Measurements from ENCODE around the gene KCNC1.

Gene KCNC1

GRCh38 chr11:17702876-17703275 lies 31.7 kb upstream of the KCNC1 start:
- no peak for FAIRE-seq
- no peak for TF ChIP-seq CTCF (IDR thresholded peaks at IDR 0.05; ENCODE audit: insufficient read depth, missing control alignments)

GRCh38 chr11:17703951-17704350 lies 30.6 kb upstream of the KCNC1 start:
- TF ChIP-seq CTCF (IDR thresholded peaks at IDR 0.05; ENCODE audit: insufficient read depth, missing control alignments) = no peak
- FAIRE-seq (no peak), DNase-seq (ENCODE audit: insufficient read length, low spot score) (no peak)

More at GRCh38 chr11:17702876-17703275, 31.7 kb upstream of the KCNC1 start:
- DNase-seq (ENCODE audit: insufficient read length, low spot score) = no peak

GRCh38 chr11:17707830-17708229 lies 26.8 kb upstream of the KCNC1 start:
- no peak for TF ChIP-seq CTCF (IDR thresholded peaks at IDR 0.05; ENCODE audit: insufficient read depth, missing control alignments)
- DNase-seq (ENCODE audit: insufficient read length, low spot score) (no peak), FAIRE-seq (no peak)

- FAIRE-seq = no peak
- no peak for TF ChIP-seq CTCF (IDR thresholded peaks at IDR 0.05; ENCODE audit: insufficient read depth, missing control alignments)
Observed at GRCh38 chr11:17711836-17712235, 22.7 kb upstream of the KCNC1 start.

GRCh38 chr11:17713851-17714250 lies 20.7 kb upstream of the KCNC1 start:
- no peak for TF ChIP-seq CTCF (IDR thresholded peaks at IDR 0.05; ENCODE audit: insufficient read depth, missing control alignments)
- DNase-seq (ENCODE audit: insufficient read length, low spot score) (no peak), FAIRE-seq (no peak)

More at GRCh38 chr11:17711836-17712235, 22.7 kb upstream of the KCNC1 start:
- no peak for DNase-seq (ENCODE audit: insufficient read length, low spot score)

- peak; percentile 16 for TF ChIP-seq CTCF (IDR thresholded peaks at IDR 0.05; ENCODE audit: insufficient read depth, missing control alignments)
- DNase-seq (ENCODE audit: insufficient read length, low spot score) (no peak), FAIRE-seq (no peak)
Observed at GRCh38 chr11:17714356-17714854, 20.2 kb upstream of the KCNC1 start.

- DNase-seq (ENCODE audit: insufficient read length, low spot score) (no peak), FAIRE-seq (no peak)
- no peak for TF ChIP-seq CTCF (IDR thresholded peaks at IDR 0.05; ENCODE audit: insufficient read depth, missing control alignments)
Observed at GRCh38 chr11:17714870-17715269, 19.7 kb upstream of the KCNC1 start.
